ENCODE measurements around the gene OXGR1. TPM values are rescaled to one million over a fixed set of nuclear protein-coding genes. Genes with fewer than 3 reads are reported as not detected.
"Not testable (repeated sequence)": the region's sequence is repeated elsewhere in the genome, so short reads cannot be mapped to it uniquely, and the experiment has no call there.

Gene OXGR1
- total RNA-seq, 1 donor from 2014 or later = 1.9 TPM

DNA sequence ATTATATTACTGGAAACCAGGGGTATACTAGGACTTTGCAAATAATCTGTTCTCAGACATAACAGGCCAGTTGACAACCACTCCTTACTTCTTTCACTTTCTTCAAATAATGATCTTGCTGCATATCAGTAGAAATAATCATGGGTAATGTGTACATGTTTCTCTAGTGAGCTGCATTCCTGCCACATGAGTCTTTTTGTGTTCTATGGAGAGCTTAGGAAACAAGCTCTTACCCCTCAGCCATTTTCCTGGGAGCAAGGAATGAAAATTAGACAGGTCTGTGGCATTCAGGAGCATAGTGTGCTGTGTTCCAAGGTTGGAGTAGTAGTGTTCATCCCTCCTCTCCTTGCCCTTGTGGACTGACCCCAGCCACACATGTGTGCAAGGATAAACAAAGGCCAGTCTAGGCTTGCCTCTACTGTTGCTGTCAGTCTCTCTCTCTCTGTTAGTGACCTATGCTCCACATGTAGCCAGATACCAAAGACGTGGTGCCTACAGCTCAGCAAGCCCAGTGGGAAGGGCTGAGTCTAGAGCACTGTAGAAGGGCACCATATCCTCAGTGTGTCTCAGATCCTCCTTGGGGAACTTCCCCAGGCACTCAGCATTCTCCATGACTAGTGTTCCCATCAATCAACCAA, 11.5 kb upstream of the OXGR1 start:
- no peak for DNase-seq (ENCODE audit: low spot score)

DNA sequence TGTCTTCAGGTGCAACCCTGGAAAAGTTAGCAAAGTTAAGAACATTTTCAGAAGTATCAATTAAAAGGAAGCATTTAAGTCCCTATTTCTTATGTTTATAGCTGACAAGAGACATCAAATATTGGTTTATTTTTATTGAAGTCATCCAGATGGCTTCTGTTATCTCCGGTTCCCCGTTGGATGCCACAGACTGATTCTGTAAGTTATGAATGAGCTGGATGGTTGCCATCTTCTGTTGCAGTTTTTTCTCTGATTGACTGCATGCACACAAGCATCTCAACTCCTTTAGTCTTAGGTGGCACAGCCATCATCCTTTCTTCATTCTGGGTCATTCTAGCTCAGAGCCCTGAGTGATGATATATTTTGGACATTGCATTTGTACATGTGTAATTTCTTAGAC, 10.6 kb upstream of the OXGR1 start:
- DNase-seq (ENCODE audit: low spot score) = no peak

DNA sequence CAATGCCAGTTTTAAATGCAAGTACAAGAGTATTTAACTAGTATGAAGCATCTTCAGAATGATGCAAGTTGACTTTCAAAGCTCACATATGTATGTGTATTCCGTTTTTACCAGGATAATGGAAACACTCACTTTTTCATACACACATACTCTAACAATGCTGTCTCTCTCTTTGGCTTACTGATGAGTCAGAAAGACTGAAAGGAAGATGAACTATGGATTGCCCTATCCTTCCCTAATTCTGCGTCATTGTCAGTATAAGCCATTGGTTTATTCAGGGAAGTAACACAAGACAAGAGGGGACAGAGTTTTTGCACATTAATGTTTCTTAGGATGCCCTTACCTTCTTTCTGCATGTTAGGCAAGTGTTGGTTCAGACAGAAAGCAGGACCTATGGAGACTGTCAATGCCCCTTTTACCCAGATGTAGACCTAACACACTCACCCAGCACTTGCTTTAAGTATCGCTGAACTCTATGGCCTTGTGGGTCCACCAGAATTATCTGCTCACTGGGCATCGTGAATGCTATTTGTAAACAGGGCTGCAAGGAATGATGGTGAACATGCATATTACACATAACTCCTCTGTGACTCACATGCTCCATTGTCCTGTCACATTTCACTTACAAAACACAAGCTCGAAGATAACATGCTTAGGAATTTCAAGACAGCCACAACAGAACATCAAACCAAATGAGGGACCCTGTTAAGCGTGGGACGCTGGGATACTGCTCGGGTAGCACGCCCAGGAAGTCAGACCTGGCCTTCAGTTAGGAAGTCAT, 10.0 kb upstream of the OXGR1 start:
- no peak for DNase-seq (ENCODE audit: low spot score)

DNA sequence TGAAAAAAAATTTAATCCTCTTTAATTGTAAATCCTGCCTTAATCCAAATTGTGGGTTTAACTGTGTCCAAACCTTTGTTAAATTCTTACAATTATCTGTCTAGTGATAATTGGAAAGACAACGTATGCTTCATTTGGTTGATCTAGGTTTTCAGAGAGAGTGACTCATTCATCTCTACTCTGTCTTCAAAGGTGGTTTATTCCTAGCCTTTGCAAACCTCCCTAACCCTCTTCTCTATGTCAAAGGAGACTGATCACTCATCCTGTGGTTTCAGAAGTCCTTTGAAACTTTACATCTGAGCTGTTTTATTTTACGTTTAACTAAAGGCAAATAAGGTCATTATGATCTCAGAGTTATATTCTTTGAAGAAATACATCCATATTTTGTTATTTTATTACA, 8.8 kb upstream of the OXGR1 start:
- no peak for DNase-seq (ENCODE audit: low spot score)

DNA sequence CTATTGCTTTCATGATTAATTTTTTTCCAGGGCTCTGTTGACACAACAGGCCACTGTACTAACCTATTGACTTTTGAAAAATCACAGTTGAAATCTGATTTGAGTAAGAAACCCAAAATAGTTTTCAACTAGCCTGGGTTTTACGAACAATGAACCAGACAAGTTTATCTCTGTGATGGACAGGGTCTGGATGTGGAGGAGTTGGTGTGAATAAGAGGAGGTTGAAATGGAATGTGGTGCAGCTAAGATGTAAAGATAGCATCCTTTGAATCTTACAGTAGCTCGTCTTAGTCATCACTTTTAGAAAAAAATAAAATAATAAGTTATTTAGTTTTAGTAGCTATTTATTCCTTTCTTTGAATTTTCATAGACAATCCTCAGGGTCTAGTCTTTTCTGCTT, 8.3 kb upstream of the OXGR1 start:
- DNase-seq (ENCODE audit: low spot score) = no peak

DNA sequence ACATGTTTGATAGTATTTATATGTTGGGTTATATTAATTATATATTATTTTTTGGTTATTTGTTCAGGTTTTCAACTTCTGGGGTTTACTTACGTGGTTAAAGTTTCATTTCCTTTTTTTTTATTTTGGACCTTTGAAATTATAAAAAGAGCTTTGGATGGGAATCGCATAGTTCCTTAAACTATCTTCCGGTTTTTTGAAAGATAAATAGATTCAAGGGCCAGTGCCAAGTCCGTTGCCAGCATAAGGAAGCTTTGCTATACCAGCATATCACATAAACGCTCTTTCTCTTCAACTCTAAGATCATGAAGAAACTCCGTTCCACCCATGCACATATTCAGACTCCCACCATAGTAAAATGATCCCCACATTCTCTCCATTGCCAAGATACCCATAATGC, 7.4 kb upstream of the OXGR1 start:
- no peak for DNase-seq (ENCODE audit: low spot score)

DNA sequence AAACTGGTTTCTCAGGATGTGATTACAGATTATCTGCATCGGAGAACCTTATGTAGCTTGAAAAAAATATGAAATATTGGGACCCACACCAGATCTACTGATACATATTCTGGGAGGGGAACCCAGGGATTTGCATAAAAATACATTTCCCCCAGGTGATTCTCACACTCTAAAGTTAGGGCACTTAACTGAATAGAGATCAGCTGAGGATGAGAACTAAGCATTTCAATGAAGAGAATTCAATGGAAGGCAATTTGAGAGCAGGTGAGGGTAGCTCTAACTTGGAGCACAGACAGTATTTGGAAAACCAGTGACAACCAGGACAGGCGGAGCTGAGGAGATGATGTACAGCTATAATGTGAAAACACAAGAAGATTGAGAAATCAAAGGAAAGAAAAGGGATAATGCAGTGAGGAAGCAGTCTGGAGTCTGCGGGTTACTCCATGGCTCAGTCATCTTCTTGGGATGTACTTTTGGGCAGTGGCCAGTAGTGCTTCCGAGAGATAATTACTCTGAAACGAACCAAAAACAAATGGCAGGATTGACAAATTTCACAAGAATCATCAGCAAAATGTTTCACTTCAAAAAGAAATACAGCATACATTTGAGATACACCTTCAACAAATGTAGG, 6.1 kb upstream of the OXGR1 start:
- no peak for DNase-seq (ENCODE audit: low spot score)

DNA sequence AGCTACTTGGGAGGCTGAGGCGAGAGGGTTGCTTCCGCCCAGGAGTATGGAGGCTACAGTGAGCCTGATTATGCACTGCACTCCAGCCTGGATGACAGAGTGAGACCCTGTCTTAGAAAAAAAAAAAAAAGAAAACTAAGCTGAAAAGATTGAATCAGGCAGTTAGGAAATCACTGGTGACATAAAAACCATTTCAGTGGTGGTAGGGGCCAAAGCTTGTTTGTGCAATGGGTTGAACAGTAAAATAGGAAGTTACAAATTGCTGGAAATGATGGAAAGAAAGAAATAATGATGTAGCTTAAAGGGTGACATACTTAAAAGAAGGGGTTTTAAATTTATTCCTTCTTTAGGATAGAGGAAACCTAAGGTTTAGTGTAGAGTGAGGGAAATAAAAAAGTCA, 4.8 kb upstream of the OXGR1 start:
- no peak for DNase-seq (ENCODE audit: low spot score)

DNA sequence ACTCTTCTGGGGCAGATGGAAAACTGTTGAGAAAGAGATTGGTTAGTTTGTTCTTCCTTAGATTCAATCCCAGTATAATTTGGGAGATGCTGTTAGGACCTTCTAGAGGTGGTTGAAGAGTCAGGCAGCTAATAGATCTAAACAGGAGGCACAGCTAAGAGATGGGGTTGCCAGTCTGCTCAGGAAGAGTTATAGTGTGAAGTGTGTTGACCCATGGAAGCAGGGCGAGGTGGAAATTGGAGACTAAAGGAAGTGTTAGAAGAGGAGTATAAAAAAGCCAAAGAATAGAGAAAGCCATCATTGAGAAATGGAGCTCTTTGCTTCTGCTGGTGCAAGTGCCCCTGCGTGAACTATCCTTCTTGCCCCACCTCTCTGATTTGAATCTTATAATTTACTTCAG, 3.8 kb upstream of the OXGR1 start:
- DNase-seq (ENCODE audit: low spot score) = no peak

DNA sequence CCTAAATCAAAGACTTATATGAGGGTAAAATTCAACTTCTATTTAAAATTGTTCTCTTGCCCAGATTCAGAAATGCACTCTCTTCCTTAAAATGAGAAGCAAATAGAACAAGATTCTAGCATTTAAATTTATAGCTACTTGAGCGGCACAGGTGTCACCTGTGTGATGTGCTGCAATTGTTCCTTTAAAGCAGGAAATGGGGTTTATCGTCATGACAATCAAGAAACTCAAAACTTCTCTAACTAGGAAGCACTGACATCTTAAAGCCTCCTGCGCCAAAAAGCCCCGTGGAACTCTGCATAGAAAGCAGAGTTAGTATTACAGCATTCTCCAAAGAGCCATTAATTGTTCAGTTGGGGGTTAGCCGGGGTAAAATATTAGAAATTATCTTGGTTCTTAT, 2.6 kb upstream of the OXGR1 start:
- no peak for DNase-seq (ENCODE audit: low spot score)

DNA sequence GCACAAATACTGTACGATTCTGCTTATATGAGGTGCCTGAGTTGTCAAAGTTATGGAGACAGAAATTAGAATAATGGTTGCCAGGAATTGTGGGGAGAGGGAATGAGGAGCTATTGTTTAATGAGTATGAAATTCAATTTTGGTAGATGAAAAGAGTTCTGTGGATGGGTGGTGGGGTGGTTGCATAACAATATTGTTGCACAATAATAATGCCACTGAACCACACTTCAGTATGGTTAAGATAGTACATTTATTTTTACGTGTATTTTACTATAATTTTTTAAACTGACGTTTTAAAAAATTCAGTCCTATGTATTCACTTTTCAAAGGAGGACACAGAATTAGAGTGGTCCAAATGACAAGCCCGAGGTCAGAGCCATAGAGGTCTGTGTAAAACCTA, 1.8 kb upstream of the OXGR1 start:
- DNase-seq (ENCODE audit: low spot score) = no peak

DNA sequence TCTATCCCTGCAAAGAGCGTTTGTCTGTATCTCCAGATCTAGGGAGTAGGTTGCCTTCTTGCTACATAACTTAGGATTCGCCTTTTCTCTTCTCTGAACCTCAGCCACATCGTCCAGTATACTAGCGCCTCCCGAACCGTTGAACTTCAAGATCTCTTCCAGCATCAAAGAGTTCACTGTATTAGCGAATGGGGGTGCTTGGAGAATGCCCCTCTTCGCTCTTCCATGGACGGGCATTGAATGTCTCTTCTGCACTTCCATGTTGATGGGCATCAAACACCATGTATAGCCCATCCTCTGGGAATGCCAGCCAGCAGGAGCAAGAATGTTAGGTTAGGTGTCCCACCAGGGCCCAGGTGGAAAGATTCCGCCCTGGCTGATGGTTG, 575 bp upstream of the OXGR1 start:
- DNase-seq (ENCODE audit: low spot score) = no peak

DNA sequence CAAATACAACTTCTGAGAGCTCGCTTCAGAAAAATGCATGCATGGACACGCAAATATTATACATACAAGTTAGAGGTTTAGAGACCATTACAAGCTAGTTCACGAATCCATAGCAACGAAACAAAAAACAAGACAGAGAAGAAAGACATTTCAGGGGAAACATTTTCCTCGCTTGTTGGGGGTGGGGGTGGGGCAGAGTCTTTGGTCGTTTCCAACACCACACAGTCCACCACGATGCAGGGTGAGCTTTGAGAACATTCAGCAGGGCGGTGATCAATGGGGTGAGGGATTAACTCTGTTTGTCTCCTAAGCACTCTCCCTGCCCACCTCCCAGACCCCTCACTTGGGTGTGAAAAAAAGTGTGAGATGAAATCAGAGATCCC, 651 bp downstream of the OXGR1 start:
- DNase-seq (ENCODE audit: low spot score) = peak; percentile 53

DNA sequence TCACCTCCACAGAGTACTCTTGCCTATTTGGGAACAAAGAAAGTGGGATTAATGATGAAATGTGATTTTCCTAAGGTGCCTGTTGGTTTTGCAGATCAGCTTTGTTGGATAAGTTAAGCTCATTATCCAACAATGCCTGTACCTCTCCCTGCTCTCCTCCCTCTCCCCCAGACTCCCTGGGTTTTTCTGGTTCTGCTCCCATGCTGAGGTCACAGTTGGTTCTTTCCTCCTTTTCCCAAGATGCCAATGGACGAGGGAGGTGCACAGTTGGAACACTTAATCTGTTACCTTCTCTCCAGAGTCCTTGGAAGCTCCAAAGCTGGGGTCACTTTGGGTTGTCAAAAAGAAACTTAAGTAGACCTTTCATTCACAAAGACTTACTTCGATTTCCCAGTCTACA, 1.6 kb downstream of the OXGR1 start:
- DNase-seq (ENCODE audit: low spot score) = no peak

DNA sequence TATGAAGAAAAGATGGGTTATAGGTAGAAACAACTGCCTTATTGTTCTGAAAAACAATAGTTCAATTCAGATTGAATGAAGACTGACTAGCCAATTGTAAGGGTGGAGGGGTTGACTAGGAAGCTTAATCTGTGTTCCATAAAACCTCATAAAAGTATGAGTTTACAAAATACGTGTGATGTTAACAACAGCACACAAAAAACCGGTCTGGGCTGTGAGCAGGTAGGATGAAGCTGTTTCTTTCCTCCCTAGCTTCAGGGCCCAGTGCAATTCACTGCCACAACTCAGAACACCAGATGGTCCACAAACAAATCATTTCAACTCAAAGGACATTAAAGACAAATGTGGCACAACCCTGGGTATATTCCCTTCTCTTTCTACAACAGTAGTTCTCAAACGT, 3.2 kb downstream of the OXGR1 start:
- no peak for DNase-seq (ENCODE audit: low spot score)

DNA sequence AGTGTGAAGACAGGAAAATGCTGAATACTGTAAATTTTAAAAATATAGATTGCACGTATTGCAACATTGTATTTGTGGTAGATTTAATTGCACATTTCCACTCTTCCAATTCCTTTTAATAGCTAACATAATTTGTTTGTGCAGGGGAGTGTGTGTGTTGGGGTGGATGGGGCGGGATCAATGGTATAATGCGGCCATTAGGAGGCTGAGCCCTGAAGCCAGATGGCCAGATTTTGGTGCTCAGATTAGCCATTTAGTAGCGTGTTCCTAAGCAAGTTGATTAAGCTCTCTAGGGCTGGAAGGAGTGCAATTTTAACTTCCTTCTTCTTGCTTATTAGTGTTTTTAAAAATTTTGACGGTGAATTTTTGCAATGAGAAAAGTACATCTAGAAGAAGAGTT, 5.8 kb downstream of the OXGR1 start:
- DNase-seq (ENCODE audit: low spot score) = no peak

DNA sequence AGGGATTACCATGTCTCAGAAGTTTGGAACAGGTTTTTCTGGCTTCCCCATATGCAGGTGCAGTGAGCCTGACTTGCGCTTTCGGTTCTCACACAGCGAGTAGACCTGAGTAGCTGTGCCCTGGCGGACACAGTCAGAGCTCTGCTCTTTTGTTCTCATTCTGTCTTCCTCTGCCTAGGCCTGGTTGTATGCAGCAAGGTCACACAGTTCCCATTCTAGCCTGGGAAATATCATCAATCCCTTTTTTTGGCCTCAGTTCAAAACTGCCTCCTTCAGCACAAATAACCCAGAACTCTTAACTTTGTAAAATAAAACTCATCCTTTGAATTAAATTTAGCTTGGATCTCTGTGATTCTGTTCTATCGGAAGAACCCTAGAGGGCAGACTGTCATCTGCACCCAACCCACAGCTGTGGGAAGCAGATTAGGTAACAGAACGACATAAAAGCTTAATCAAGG, 10.2 kb downstream of the OXGR1 start:
- DNase-seq (ENCODE audit: low spot score) = peak; percentile 70

DNA sequence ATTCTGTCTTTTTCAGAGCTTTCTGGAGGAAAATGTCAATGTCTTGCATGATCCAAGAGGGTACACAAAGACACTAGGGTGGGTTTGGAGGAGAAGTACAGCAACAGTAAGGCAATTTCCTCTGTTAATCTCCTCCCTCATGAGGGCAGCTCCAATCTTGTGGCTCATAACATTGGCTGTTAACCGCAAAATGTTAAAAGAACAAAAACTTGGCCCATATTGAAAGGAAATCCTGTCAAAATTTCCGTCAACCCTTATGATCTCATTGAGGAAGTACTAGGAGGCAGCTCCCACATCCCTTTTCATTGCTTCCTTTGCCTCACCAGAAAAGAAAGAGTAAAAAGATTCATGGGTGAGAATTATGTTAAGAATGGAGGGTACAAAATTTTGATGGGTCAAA, 11.6 kb downstream of the OXGR1 start:
- peak; percentile 39 for DNase-seq (ENCODE audit: low spot score)

DNA sequence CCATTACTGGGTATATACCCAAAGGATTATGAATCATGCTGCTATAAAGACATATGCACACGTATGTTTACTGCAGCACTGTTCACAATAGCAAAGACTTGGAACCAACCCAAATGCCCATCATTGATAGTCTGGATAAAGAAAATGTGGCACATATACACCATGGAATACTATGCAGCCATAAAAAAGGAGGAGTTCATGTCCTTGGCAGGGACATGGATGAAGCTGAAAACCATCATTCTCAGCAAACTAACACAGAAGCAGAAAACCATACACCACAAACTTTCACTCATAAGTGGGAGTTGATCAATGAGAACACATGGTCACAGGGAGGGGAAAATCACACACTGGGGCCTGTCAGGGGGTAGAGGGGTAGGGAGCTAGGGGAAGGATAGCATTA, 14.4 kb downstream of the OXGR1 start:
- not testable (repeated sequence) for DNase-seq (ENCODE audit: low spot score)

DNA sequence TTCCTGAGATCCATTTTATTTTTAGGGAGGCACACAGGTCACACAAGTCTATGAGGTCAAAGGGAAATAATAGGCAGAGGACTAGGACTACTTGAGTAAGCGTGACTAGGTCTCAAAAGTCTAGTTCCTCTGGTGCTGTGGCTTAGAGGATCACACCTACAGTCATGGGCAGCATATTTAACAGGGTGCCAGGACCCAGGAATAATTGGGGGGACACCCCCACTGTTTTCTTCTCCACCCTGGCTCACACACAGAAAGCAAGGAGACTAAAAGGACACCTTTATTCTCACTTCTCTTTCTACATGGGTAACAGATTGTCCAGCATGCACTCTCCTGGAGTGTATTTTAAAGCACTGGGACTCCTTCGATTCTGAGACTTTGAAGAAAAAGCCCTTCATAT, 26.2 kb downstream of the OXGR1 start:
- no peak for DNase-seq (ENCODE audit: low spot score)

DNA sequence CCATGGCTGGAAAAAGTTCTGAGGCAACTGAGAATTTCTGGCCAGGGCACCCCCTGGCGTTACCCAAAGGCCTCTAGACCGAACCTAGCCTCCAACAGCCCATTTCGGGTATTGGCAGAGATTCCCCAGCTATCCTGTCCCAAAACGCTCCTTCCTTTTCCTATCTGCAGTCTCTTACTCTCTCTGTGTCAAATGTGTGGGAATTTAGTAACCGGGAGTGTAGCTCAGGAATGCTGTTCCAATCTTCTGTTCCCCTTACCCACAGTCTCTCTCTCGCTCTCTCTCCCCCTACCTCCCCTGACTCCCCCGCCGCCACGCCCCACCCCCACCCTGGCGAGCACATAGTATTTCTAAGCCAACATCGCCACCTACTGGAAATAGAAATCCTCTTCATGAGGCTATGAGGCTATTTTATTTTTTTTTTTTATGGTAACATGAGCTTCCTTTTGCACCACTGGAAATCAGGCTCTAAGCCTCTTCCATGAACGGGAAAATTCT, 27.0 kb downstream of the OXGR1 start:
- DNase-seq (ENCODE audit: low spot score) = no peak

DNA sequence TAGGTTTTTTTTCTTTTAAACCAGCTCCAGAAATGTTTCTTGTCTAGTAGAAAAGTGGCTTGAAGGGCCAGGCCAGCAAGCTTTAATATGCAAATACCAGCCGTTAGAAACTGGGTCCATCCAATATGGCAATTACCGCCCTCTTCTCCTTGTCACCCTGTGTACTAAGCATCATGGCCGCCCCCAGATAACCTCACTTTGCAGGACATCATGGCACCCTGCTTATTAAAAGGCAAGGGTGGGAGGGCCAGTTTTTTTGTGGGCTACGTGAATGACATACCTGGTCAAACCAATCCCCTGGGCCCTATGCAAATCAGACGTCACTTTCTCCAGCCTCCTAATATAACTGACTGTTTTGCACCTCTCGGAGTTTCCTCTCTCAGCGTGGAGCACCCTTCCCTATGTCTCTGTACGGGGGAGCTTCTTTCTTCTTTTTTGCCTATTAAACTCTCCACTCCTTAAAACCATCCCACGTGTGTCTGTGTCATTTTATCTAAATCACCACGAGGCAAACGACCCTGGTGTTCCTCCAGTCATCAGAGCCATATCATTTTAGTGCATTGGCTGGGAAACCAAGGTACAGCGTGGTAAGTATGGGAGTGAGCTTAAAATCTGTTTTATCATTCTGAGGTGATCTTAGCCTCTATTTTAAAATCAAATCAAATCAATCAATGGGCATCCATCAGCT, 27.7 kb downstream of the OXGR1 start:
- no peak for DNase-seq (ENCODE audit: low spot score)

Measured in umbilical cord (tissue), 2 donors.